CD4-positive, alpha-beta memory T cell (primary cell): ENCODE data around the gene RCAN1. TPM values are rescaled to one million over a fixed set of nuclear protein-coding genes. Genes with fewer than 3 reads are reported as not detected.

Experiments used
- CTCF ChIA-PET: fragments of 350-600 bp; sonication (Branson Sonifier 250); formaldehyde crosslinking; loops from one replicate; lab custom pipeline; 2021; ENCODE audit warnings: inconsistent platforms; ENCODE audit not compliant: partially characterized antibody; lab: Charles Lee
- POLR2A ChIA-PET: fragments of 350-600 bp; sonication (Branson Sonifier 250); formaldehyde crosslinking; loops from one replicate; lab custom pipeline; 2021; ENCODE audit not compliant: partially characterized antibody; lab: Charles Lee
- DNase-seq, 5 donors: peaks; one replicate each; pipeline versions ENCODE4 v3.0.0 to v3.0.0-alpha.2; 2020 to 2022; ENCODE audit warnings: mixed read lengths in 1 of 5
- H3K27ac ChIP-seq: one replicate; pipeline ENCODE4 v1.7.0; 2013; ENCODE audit warnings: low read depth, low read length
- H3K27me3 ChIP-seq: 2 replicates; pipeline ENCODE4 v1.7.0; 2013; ENCODE audit warnings: mild to moderate bottlenecking, low read length, moderate library complexity; ENCODE audit not compliant: insufficient read depth
- H3K36me3 ChIP-seq: 2 replicates; pipeline ENCODE4 v1.7.0; 2013; ENCODE audit warnings: mild to moderate bottlenecking, low read length, moderate library complexity; ENCODE audit not compliant: insufficient read depth
- H3K4me1 ChIP-seq: 2 replicates; pipeline ENCODE4 v1.7.0; 2013; ENCODE audit warnings: mild to moderate bottlenecking, low read length, moderate library complexity; ENCODE audit not compliant: insufficient read depth
- H3K4me3 ChIP-seq, 2 donors: one replicate each; pipeline ENCODE4 v1.7.0; 2013; ENCODE audit warnings: low read length in 2 of 2, mild to moderate bottlenecking in 1 of 2
- H3K9me3 ChIP-seq, 2 donors: one replicate each; pipeline ENCODE4 v1.7.0; 2013; ENCODE audit warnings: low read length in 2 of 2, control low read depth in 1 of 2; ENCODE audit not compliant: control insufficient read depth in 1 of 2
- H3K27ac Mint-ChIP-seq, 7 donors: one replicate each; pipeline ENCODE4 v1.8.0; 2020 to 2021; ENCODE audit warnings: mixed read lengths in 7 of 7, mild to moderate bottlenecking in 6 of 7, inconsistent platforms in 3 of 7, moderate library complexity in 3 of 7
- H3K27me3 Mint-ChIP-seq, 2 donors: one replicate each; pipeline ENCODE4 v1.8.0; 2020 to 2021; ENCODE audit warnings: mixed read lengths in 2 of 2
- H3K36me3 Mint-ChIP-seq, 2 donors: one replicate each; pipeline ENCODE4 v1.8.0; 2020 to 2021; ENCODE audit warnings: mixed read lengths in 2 of 2, inconsistent platforms in 1 of 2, mild to moderate bottlenecking in 1 of 2
- H3K4me1 Mint-ChIP-seq, 4 donors: one replicate each; pipeline ENCODE4 v1.8.0; 2020 to 2021; ENCODE audit warnings: mixed read lengths in 4 of 4, mild to moderate bottlenecking in 1 of 4
- H3K4me3 Mint-ChIP-seq, 8 donors: one replicate each; pipeline ENCODE4 v1.8.0; 2020 to 2021; ENCODE audit warnings: mixed read lengths in 8 of 8, mild to moderate bottlenecking in 7 of 8, moderate library complexity in 6 of 8, inconsistent platforms in 3 of 8
- H3K9me3 Mint-ChIP-seq, 8 donors: one replicate each; pipeline ENCODE4 v1.8.0; 2020 to 2021; ENCODE audit warnings: mixed read lengths in 8 of 8, mild to moderate bottlenecking in 5 of 8, inconsistent platforms in 3 of 8, moderate library complexity in 1 of 8
- intact Hi-C: fragments of 100-400 bp; cut with micrococcal nuclease; formaldehyde crosslinking; loops from one replicate; pipeline ENCODE4 v1.15.1; 2023
- polyA plus RNA-seq, 2 donors: library from polyadenylated mRNA; unstranded; fragments of 300-500 nt; fragmentation: Illumina TruSeq; gene quantifications; one replicate each; pipeline ENCODE4 v1.2.3, GENCODE V29; 2021
- total RNA-seq, 2 experiments: library from RNA; stranded (reverse); gene quantifications; one replicate each; pipeline ENCODE4 v1.2.3, GENCODE V29; 2021

The RCAN1 gene
- total and polyA plus RNA-seq, 4 experiments from 2014 or later = 4.7 to 15.0 (median 9.2) TPM

DNA sequence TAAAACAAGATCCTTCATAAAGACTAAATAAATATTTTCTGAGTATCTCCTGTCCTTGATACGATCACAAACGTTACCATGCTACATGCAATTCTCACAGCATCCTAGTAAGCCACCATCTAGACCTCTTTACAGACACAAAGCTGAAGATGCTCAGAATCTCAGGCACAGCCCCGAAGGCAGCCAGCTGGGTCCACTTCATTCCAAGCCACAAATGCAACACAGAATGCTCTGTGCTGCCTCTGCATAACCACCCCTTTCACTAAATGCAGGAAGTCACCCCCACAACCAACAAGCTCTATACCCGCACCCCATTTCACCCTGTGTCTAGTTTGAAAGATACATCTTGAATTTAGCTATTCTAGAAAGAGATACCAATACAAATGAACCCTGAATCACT lies 12.9 kb downstream of the RCAN1 start:
- CTCF ChIA-PET = interaction anchor here (0.9 to 1.5 kb wide), 5 partner anchors 9 to 235 kb away, joined by 3 to 5 read pairs (median 3); partner anchors contain the start of gene RCAN1
- H3K27ac Mint-ChIP-seq = no peak overlapping the region

DNA sequence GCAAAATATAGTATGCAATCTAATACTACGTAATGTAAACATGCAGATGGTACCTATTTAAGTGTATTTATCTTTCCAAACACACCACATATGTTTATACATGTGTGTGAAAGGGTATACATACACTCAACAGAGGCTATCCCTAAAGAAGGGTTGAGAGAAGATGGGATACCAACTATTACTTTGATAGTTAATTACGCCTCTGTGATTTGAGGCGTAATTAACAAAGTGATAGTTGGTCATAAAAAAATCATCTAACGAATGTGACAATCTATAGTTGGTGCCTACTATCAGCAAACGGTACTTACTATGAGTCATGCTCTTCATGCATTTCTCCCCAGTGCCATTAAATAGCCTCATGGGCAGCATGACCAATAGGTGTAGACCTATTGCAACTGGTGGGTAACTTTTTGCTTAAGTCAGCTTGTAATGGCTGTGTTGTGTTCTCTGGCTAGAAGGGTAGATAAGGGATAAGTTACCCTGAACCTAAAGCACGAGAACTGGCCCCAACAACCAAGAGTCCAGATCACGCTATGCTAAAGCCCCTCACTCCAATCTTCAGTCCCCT lies 15.3 kb downstream of the RCAN1 start:
- no peak overlapping the region for H3K4me3 Mint-ChIP-seq
- POLR2A ChIA-PET = no interaction called here
- no peak overlapping the region for H3K27ac ChIP-seq
- no peaks in the 10 kb centered on the region for H3K36me3 Mint-ChIP-seq
- H3K4me3 ChIP-seq = no peak overlapping the region
- H3K27me3 ChIP-seq = no peaks in the 10 kb centered on the region
- CTCF ChIA-PET = no interaction called here
- no peaks in the 10 kb centered on the region for H3K4me1 Mint-ChIP-seq
- H3K36me3 ChIP-seq = no peaks in the 10 kb centered on the region
- H3K9me3 Mint-ChIP-seq = no peaks in the 10 kb centered on the region
- intact Hi-C loops = no loop called here
- no peaks in the 10 kb centered on the region for H3K27me3 Mint-ChIP-seq
- H3K4me1 ChIP-seq = no peaks in the 10 kb centered on the region
- H3K9me3 ChIP-seq = no peaks in the 10 kb centered on the region
- DNase-seq = no peak
- H3K27ac Mint-ChIP-seq = no peak overlapping the region

More for the DNA sequence above, 12.9 kb downstream of the RCAN1 start:
- H3K27me3 Mint-ChIP-seq = no peaks in the 10 kb centered on the region
- no peaks in the 10 kb centered on the region for H3K9me3 Mint-ChIP-seq
- H3K4me1 Mint-ChIP-seq = no peaks in the 10 kb centered on the region
- no peak for DNase-seq
- POLR2A ChIA-PET = no interaction called here
- H3K4me3 Mint-ChIP-seq = no peak overlapping the region
- Histone ChIP-seq H3K4me3 (no peak overlapping the region), H3K36me3 (no peaks in the 10 kb centered on the region), H3K27ac (no peak overlapping the region), H3K27me3 (no peaks in the 10 kb centered on the region), H3K4me1 (no peaks in the 10 kb centered on the region), H3K9me3 (no peaks in the 10 kb centered on the region)
- no peaks in the 10 kb centered on the region for H3K36me3 Mint-ChIP-seq
- intact Hi-C loops = no loop called here

DNA sequence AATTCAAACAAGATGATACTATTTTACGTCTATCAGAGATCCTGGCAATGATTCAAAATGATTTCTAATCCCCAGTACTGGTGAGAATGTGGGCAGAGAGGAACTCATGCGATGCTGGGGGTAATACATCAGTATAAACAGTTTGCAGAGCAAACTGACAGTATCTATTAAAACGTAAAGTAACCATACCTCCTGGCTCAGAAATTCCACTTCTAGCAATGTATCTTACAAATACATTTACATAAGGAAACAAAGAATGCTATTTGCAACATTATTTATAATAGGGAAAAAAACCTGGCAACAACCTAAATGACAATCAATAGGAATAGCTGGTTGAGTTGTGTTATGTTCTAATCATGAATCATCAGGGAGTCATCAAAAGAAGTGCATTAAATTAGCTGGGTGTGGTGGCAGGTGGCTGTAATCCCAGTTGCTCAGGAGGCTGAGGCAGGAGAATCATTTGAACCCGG lies 15.9 kb downstream of the RCAN1 start:
- H3K9me3 ChIP-seq = no peaks in the 10 kb centered on the region
- no peak overlapping the region for H3K27ac ChIP-seq
- Mint-ChIP-seq H3K27me3 (no peaks in the 10 kb centered on the region), H3K4me1 (peaks cover 0 to under 1% (median 0%) of the 10 kb centered on the region in 4 donors), H3K27ac (no peak overlapping the region), H3K9me3 (no peaks in the 10 kb centered on the region), H3K4me3 (no peak overlapping the region), H3K36me3 (peaks cover 0 to 1% of the 10 kb centered on the region in 2 donors)
- no peaks in the 10 kb centered on the region for H3K4me1 ChIP-seq
- CTCF ChIA-PET = no interaction called here
- H3K36me3 ChIP-seq = no peaks in the 10 kb centered on the region
- DNase-seq = no peak
- intact Hi-C loops = no loop called here
- no peaks in the 10 kb centered on the region for H3K27me3 ChIP-seq
- POLR2A ChIA-PET = no interaction called here
- no peak overlapping the region for H3K4me3 ChIP-seq

DNA sequence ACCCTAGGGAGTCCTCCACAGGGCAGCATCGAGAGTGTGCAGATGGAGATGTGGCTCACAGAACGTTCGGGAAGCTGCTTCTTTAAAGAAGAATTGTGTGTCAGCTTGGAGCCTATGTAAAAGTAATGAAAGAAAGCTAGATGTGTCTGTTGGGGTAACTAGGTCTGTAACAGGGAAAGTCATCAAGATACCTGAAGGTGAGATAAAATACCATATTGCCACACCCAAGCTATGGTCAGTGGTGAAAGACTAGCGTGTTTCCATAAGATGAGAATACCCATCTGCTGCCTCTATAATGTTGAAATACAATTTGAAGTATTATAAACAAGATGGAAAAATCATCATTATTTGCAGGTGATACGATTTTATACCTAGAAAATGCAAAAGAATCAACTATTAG lies 17.5 kb downstream of the RCAN1 start:
- H3K36me3 Mint-ChIP-seq = peaks cover 0 to 4% of the 10 kb centered on the region in 2 donors
- ChIA-PET CTCF (interaction anchor here (1.3 kb wide), 1 partner anchor 235 kb away, joined by 3 read pairs; no protein-coding TSS in a partner anchor), POLR2A (no interaction called here)
- H3K36me3 ChIP-seq = no peaks in the 10 kb centered on the region
- intact Hi-C loops = no loop called here
- no peaks in the 10 kb centered on the region for H3K4me1 ChIP-seq
- no peaks in the 10 kb centered on the region for H3K27me3 Mint-ChIP-seq
- DNase-seq = no peak
- H3K27ac ChIP-seq = no peak overlapping the region
- peaks cover 0 to 4% (median 0%) of the 10 kb centered on the region in 4 donors for H3K4me1 Mint-ChIP-seq
- no peaks in the 10 kb centered on the region for H3K27me3 ChIP-seq
- no peaks in the 10 kb centered on the region for H3K9me3 ChIP-seq
- no peaks in the 10 kb centered on the region for H3K9me3 Mint-ChIP-seq
- no peak overlapping the region for H3K4me3 ChIP-seq
- H3K27ac Mint-ChIP-seq = peak overlapping the region in 1 of 7 donors; percentile 5
- no peak overlapping the region for H3K4me3 Mint-ChIP-seq

- no peak overlapping the region for H3K27ac ChIP-seq
- no peaks in the 10 kb centered on the region for H3K4me1 ChIP-seq
- Mint-ChIP-seq H3K36me3 (peaks cover 0 to 4% of the 10 kb centered on the region in 2 donors), H3K27ac (no peak overlapping the region), H3K9me3 (no peaks in the 10 kb centered on the region), H3K4me1 (peaks cover 0 to 4% (median 0%) of the 10 kb centered on the region in 4 donors), H3K4me3 (no peak overlapping the region), H3K27me3 (no peaks in the 10 kb centered on the region)
- no peak overlapping the region for H3K4me3 ChIP-seq
- no peaks in the 10 kb centered on the region for H3K27me3 ChIP-seq
- POLR2A ChIA-PET = no interaction called here
- no peaks in the 10 kb centered on the region for H3K36me3 ChIP-seq
- no peak for DNase-seq
- CTCF ChIA-PET = interaction anchor here (1.3 kb wide), 1 partner anchor 235 kb away, joined by 3 read pairs; no protein-coding TSS in a partner anchor
- no peaks in the 10 kb centered on the region for H3K9me3 ChIP-seq
- intact Hi-C loops = no loop called here
Observed at GRCh38 chr21:34596561-34597271, 18.2 kb downstream of the RCAN1 start.

DNA sequence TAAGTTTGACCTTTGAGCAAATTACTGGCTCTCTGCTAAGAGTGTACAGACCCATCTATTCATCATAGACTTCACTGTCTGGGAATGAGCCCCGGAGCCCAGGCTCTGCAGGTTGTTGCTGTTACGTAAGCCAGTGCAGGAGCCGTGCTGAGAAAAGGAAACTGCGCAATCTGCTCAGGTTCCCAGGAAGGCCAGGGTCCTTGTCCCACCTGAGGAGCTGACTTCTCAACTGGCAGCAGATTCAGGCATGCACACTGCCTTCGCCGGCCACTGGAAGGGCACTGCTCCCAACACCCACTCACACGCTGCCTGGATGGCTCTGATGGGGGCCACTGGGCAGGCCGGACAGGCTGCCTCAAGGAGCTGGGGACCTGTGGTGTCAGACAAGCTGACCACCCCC lies 19.5 kb downstream of the RCAN1 start:
- no peak overlapping the region for H3K4me3 Mint-ChIP-seq
- no peaks in the 10 kb centered on the region for H3K9me3 ChIP-seq
- H3K27me3 Mint-ChIP-seq = no peaks in the 10 kb centered on the region
- CTCF ChIA-PET = no interaction called here
- no peaks in the 10 kb centered on the region for H3K9me3 Mint-ChIP-seq
- H3K4me3 ChIP-seq = no peak overlapping the region
- no peaks in the 10 kb centered on the region for H3K36me3 ChIP-seq
- H3K4me1 ChIP-seq = no peaks in the 10 kb centered on the region
- H3K36me3 Mint-ChIP-seq = peaks cover 0 to 4% of the 10 kb centered on the region in 2 donors
- POLR2A ChIA-PET = no interaction called here
- intact Hi-C loops = no loop called here
- no peak for DNase-seq
- H3K27ac ChIP-seq = no peak overlapping the region
- H3K4me1 Mint-ChIP-seq = peaks cover under 1 to 4% (median 2%) of the 10 kb centered on the region in 4 donors
- H3K27me3 ChIP-seq = no peaks in the 10 kb centered on the region
- H3K27ac Mint-ChIP-seq = no peak overlapping the region

DNA sequence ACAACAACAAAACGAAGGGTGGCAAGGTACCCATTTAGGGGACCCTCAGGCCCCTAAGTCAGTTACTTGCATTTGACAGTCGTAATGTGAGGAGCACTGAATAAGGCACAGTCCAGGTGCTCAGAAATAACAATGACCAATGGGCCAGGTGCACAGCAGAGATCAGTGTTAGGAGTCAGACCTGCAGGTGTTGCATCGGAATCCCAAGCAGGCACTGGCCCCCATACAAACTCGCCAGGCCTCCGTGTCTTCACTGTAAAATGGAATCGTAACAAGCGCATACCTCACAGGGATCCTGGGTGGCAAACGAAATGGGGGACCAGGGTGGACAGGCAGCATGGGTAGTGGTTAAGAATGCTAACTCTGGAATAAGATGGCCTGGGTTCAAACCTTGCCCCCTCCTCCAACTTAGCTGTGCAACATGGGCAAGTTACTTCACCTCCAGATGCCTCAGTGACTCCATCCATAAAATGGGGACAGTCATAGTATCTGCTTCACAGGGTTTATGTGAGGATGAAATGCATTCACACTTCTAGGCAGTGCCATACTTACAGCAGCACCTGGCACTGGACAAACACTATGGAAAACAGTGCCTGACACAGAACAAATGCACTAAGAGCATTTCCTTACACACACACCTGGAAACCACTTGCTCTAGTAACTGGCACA lies 20.2 kb downstream of the RCAN1 start:
- Histone ChIP-seq H3K9me3 (no peaks in the 10 kb centered on the region), H3K4me1 (no peaks in the 10 kb centered on the region), H3K27me3 (no peaks in the 10 kb centered on the region), H3K27ac (no peak overlapping the region), H3K4me3 (no peak overlapping the region), H3K36me3 (no peaks in the 10 kb centered on the region)
- CTCF ChIA-PET = no interaction called here
- POLR2A ChIA-PET = no interaction called here
- no peaks in the 10 kb centered on the region for H3K9me3 Mint-ChIP-seq
- no peak for DNase-seq
- no peaks in the 10 kb centered on the region for H3K27me3 Mint-ChIP-seq
- no peak overlapping the region for H3K27ac Mint-ChIP-seq
- peaks cover 0 to 4% of the 10 kb centered on the region in 2 donors for H3K36me3 Mint-ChIP-seq
- intact Hi-C loops = no loop called here
- H3K4me3 Mint-ChIP-seq = no peak overlapping the region
- peaks cover 8 to 10% (median 9%) of the 10 kb centered on the region in 4 donors for H3K4me1 Mint-ChIP-seq
